ENCODE measurements around the gene CACNA2D2.

- no peak for TF ChIP-seq CTCF (conservative IDR thresholded peaks at IDR 0.05; ENCODE audit: low read length)
- TF ChIP-seq EZH2phosphoT487 (IDR thresholded peaks at IDR 0.05; ENCODE audit: borderline replicate concordance) = no peak
Observed at GRCh38 chr3:50475348-50475747, 28.1 kb downstream of the CACNA2D2 start.
